HG02852 (cell line): ENCODE measurements around the gene STK16.

Source experiments
- ATAC-seq: cut with Tn5 transposase; IDR thresholded peaks from one replicate; pipeline ENCODE4 v1.9.1; 2021; ENCODE audit warnings: mild to moderate bottlenecking, moderate library complexity; ENCODE audit not compliant: unreplicated experiment

The STK16 gene

DNA sequence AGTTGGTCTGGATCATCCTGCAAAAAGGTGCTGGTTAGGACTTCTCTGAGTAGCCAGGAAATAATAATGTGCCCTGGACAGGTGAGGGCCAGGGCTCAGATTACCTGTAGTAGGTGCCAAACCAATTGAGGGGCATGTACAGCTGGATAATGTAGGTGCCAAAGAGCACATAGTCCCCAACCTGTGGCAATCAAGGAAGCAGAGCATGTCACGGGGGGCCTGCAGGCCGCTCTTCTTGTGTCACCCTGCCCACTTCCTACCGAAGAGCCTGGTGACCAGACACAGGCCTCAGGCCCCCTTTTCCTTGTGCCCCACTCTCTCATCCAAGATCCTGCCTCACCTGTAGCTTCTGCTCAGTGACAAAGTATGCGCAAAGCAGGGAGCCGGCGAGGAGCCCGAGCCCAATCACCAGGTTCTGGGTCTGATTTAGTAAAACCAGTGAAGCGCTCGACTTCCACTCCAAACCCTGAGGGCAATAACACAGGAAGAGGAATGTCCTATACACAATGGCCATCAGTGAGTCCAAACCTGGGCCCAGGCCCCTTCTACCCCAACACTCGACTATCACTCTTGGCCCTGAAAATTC, 31.7 kb upstream of the STK16 start:
- no peak for ATAC-seq

DNA sequence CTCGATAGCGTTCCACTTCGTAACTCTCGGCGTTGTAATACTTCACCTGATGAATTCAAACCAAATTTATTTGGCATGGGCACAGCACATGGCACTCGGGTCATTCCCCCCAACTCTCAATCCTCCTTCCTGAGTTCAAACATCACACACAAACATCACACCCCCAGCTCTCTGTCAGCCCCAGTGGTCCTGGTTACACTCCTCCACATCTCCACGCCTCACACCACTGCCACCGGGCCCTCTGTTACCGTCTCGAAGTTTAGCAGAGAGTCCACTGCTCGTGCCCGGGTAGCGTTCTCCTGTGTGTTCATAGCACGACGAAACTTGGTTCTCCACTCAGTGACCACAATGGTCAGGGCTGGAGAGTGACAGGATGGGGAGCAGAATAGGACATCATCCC, 31.1 kb upstream of the STK16 start:
- no peak for ATAC-seq

DNA sequence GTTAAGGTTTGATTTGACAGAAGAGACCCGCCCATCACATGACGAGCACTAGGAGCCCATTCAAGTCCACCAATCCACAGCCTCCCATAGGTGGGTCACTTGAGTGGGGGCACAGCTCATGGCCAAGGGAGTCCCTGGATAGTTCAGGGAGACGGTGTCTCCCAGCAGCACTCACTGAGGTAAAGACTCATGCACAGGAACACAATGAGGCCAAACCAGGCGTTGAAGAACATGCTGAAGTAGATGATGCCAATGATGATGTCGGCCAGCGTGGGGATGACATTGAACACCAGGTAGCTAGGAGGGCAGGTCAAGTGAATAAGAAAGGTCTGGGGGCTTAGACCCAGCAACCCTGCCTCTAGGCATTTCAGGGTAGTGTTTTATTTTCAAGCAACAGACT, 30.5 kb upstream of the STK16 start:
- no peak for ATAC-seq

DNA sequence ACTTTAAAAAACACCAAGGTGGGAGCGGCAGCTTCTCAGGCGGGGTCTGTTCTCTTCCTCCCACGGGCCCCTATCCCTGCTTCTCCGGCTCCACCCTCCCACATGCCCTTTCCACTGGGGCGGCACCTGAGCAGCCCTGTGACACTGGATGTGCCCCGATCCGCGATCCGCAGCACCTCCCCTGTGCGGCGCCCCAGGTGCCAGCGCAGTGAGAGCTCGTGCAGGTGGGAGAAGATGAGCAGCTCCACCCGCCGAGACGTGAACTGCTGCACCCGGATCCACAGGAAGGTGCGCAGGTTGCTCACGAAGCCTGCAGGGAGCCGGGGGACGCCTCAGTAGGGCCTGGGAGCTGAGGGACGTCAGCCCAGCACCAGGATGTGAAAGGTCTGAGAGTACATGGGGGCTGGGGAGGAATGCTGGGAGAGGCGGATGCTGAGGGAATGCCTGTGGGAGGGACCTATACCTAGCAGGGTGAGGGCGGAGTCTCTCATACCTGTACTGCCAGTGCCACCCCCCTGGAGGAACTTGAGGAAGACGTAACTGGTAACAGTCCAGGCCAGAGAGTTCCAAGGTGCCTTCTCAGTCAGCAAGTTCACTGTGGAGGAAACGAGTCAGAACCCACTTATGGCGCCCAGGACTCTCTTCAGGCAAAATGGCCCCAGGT, 29.3 kb upstream of the STK16 start:
- no peak for ATAC-seq

DNA sequence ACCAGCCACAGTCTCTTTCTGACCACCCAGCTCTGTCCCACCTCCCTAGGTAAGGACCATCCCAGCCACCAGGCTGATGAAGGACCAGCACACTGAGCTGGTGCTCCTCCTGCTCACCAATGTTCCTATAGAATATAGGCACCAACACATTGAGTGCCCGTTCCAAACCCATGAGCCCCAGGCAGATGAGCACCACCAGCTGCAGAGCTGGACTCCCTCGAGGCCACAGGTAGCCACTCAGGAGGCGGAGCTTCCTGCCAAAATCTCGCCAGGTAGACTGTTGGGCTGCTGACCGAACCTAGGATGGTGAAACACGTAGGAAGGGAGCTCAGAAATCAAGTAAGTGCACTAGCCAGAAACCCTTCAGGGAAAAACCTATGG, 28.8 kb upstream of the STK16 start:
- ATAC-seq = no peak

DNA sequence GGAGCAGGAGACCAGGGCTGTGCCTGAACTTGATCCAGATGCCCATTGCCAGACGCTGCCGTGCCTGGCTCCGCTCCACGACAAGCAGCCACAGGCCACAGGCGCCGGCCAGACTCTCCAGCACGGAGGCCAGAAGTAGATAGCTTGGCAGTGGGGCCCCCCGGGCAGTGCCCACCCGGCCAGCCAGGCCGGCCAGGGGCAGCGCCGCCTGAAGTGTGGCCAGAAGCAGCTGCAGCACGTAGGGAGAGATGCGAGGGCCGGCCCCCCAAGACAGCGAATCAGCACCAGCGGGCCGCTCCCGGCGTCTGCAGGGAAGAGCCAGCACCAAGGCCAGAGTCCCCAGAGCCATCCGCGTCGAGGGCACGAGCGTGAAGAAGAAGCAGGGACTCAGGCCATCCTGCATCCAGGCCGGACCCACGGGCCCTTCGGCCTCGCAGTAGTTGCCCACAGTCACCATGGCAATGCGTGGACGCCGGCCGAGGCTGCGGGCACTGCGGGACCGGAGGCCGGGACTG, 27.0 kb upstream of the STK16 start:
- peak; percentile 25 for ATAC-seq

DNA sequence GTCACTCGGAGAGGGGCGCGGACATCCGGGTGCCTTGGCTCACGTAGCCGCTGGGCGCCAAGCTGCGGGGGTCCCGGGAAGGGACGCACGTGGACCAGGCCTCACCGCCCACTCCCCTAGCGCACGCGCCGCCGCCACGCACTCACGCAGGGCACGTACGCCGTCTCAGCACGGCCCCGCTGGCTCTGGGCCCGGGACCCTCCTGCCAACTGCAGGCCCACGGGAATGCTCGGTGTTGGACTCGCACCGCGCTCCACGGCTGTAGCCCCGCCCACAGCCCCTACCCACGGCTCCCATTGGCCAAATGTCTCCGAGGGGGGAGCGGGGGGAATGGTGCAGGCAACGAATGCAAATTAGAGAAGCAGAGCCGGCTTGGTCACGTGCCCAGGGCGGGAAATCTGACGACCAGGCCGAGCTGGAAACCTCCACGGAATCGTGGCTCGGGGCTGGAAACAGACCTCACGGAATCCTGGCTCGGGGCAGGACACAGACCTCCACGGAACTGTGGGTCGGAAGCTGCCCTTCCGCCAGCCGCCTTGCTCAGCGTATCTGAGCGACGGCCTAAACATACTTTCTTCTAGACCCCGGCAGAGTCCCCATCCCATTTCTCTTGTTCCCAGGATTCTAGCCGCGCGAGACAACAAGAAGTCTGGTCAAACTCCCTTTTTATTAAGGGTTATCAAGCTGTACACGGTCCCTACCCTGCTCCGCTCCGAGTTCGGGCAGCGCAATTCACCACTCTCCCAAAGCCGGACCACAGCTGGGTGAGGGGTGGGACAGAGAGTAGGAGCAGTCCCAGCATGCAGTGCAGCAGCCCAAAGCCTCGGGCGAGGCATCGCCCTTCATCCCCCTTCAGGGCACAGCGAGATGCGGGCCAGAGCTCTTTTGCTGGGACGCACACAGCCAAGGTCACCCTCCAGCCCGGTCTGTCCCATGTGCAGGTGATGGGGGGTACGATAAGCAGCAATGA, 26.3 kb upstream of the STK16 start, which contains the start of gene ABCB6:
ABCB6 (minus strand) TSS at position 227 of the 970 bp plus-strand sequence. CDS start 285 bp downstream, outside the sequence.
- ATAC-seq = peak; percentile 76

DNA sequence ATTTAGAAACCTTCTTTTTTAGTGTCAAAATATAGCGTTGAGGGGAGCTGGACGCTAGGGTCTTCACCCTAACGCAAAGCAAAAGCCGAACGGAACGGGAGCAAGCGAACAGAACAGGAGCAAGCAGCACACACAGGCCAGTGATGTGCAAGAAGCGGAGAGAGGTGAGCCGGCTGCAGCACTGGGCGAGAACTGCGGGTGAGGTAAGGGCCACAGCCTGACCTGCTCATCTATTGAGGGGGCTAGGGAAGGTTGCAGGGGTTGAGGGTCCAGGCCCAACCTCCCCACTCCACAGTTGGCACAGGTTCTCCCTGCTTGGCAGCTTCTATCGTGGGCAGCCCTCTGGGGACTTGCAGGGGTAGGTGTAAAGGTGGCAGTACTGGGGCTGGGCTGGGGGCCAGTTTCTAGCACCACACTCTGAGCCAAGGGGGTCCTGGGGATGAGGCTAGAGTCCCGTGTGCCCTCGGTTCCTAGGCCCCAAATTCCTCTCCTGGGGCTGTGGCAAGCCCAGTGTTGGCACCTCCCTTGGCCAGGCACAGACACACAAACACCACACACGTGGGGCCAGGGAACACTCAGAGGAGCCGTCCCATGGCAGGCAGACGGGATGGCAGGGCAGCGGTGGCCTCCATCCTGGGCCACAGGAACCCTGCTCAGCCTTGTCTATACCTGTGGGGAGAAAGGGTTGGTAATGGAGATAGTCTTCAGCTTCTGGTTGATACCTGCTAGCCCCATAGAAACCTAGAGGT, 25.3 kb upstream of the STK16 start:
- ATAC-seq = no peak

DNA sequence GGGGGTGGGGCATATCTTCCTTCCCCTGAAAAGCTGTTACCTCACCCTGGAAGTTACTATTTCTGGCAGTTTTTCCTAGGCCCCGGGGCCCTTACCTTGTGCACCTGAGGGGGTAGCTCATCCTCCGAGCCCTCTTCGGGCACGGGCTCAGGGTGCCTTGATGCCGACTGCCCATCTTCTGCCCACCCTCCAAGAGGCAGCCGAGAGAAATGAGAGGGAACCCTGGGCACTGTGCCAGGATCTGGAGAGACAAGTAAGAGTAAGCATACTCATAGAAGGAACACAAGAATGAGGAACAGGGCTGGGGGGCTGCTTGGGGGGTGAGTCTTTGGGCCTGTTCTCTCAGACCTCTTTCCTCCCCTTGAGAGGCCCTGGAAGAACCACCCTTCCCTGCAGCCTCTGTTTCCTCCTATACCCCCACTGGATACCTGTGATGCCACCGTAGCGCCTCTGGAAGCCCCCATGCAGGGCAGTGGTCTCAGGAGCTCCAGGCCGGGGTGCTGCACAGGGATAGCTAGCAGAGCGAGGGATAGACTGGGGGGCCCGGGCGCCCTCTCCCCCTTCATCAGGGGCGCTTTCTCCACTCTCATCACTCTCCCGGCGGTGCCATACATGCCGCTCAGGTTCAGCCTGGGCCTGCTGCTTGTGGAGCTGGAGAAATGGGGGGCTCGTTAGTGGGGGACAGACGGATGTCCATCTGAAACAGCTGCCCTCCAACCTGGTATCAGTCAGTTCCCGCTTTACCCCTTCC, 24.5 kb upstream of the STK16 start:
- ATAC-seq = no peak

DNA sequence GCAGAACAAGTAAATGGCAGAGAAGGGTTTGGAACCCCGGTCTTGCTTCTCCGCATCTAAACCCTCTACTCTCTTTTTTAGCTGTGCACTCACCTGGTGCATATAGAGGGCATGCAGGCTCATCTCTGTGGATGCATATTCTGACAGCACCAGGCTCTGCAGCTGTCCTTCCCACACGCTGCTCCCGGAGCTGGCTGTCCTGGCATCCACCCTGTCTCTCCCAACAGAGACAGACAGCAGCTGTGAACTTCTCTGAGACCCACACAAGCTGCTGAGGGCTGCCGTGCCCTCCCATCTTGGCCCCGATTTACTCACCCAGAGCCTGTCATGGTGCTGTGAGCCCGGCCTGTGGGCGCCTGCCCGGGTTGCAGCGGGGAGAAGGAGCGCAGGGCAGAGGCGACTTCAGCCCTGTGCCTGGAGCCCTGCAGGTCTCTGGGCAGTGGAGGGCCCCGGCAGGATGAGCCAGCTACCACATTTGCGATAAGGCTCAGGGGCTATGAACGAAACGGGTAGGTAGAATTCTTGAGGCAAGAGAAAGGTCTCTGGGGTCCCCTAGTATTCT, 23.2 kb upstream of the STK16 start:
- no peak for ATAC-seq

DNA sequence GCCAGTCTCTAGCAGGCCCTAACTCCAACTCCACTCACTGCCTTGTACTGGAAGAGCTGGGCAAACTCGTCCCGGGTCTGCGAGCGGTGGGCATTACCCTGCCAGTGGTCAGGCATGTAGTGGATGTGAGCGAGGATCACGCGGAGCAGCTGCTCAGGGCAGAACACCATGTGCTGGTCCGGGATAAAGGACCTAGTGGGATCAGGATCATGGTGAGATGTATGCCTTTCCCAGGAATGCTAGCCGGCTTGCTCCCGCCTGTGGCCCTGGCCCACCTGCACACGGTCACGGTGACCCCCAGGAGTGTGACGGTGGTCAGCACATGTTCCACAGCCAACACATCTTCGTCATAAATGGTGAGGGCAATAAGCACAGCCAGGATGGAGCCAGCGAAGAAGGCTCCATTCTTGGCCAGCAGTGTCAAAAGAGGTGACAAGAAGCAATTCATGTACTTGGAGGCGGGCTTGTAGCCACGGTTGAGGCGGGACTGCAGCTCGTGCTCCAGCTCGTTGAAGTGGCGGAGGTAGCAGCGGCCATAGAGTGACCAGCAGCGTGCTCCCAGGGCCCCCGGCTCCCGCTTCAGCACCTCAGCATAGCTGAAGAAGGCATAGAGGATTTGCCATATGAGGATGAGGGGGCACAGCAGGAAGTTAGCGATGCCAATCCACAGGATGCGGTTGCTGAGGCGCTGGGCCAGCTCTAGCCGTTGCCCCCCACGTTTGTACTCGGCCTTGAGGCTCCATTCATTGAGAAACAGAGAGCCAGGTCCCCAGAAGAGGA, 21.3 kb upstream of the STK16 start:
- no peak for ATAC-seq

DNA sequence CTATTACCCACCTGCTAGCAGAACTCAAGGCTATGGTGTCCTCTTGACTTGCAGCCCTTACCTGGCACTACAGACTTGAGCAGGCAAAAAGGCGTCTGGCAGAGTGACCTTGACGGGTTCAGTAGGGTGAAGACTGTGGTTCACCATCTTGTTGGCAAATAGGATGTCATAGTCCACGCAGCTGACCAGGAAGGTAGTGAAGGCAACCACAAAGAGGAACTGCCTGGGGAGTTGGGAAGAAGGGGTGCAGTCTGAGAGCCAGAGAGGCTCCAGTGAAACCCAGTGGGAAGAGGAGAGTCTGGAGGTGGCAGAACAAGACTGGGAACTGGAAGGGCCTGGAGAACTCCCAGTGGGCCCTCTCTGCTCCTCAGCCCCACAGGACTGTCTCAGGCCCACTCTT, 19.9 kb upstream of the STK16 start:
- no peak for ATAC-seq

DNA sequence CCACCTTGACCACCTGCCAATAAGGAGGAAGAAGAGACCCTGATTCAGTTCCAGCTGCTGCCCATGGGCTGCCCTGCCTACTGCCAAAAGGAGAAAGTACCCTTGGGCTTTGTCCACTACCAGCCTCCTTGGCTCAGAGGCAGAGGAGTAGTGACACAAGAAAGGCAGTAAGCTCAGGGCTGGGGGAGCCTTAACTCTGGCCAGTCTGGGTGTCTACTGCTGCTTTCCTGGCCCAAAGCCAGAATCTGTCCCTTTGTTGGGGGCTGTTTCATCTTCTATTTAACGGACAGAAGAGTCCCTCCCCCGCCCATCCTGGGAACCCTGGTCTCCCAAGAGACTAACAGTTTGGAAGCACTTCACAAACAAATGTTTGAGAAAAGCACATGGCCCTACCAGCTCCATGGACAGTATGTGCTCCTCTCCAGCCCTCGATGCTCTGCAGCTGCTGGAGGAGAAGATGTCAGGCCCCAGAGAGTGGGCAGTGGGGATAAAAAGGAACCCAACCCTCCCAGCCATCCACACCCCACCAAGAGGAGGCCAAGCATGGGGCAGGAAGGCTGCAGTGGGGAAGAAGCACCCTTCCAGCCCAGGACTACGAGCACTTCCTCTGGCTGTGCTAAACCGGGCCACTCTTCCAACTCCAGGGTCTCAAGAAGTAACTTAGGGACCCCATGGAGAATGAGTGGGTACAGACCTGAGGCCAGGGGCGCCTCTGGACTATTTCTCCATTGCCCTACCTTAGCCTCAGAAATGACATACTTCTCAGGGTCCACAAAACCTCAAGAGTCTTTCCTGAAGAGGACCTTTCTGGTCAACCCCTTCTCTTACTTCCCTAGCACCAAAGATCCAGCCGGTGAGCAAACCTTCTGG, 17.0 kb upstream of the STK16 start:
- no peak for ATAC-seq

DNA sequence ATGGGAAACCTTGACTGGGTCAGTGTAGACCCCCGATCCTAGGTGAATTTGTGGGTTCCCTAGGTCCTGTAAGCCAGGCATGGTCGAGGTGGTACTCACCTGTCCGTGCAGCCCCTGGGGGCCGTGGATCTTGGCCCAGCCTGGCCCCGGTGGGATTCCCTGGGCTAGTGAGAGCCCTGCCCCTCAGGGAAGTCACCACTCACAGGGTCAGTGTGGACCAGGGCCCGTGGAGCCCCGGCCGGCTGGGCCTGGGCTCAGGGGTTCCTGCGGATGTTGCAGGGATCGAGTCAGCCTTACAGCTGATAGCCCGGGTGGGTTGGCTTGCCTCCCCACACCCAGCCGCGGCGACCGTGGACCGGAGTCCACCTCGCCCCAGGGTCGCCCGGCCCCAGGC, 16.4 kb upstream of the STK16 start:
- peak; percentile 15 for ATAC-seq

DNA sequence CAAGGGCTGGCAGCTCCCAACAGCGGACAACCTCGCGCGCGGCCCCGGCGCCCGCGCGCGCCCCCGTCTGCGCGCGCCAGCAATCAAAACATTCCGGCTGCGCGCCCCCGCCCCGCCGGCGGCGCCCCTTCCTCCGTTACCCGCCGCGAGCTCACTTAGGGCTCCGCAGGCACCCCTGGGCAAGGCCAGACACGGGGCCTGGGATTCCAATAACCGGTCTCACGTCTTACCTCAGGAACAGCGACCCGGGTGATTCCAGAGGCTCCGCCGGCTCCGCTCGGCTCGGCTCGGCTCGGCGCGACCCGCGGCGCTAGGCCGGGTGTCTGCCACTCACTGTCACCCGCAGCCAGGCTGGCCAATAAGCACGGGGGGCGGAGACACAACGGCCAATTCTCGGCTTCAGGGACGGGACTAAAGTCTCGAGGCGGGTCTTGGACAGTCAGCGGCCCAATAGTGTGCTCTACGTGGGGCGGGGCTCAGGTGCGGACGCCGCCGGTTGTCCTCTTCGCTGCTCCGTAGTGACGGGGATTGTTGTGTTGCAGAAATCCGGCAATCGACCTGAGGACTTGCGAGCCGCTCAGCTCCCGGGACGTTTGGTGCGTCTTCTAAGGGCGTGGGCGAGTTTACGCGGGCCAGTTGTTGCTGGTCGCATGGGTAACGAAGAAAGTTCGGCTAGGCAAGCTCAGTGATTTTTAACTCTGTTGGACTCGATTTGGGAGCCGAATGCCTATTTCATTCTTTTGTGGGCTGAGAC, 15.8 kb upstream of the STK16 start, which contains the start of the genes ANKZF1 and ATG9A:
ANKZF1 (plus strand) TSS at position 502 of the 754 bp plus-strand sequence. CDS start 452 bp downstream, outside the sequence.
ATG9A (minus strand) TSS at position 332 of the 754 bp plus-strand sequence. CDS start 1,612 bp downstream, outside the sequence.
- peak; percentile 98 for ATAC-seq

DNA sequence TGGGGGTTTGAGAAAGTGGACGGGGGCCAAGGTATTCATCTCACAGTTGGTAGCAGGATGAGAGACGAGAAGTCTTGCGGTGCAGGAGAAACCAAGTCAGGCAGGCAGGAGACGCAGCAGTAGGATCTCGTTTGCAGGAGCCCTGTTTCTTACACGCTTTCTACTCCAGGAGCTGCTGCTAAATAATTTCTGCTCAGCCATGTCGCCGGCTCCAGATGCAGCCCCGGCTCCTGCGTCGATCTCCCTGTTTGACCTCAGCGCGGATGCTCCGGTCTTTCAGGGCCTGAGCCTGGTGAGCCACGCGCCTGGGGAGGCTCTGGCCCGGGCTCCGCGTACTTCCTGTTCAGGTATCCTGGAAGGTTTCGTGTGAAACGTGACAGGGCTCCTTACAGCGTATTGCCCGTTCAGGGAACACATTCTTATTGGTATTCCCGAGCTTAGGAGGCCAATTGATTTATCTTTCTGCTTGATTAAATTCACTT, 15.2 kb upstream of the STK16 start:
- ATAC-seq = no peak

DNA sequence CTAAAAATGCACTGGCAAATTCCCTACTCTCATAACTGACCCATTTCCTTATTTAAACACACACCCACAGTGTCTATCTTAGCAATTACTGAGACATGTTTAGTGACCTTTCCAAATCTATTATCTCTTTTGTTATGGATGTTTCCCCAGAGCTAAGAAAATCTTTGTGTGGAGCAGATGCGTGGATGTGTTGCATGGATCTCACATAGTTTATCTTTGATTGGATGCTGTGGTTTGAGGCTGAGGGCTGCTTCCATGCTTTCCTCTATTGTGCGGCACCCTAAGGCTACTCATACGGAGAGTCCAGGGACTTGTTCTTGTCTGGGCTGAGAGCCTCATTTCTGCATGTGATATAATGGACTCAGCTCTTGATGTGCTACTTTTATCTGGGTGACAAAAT, 10.9 kb upstream of the STK16 start:
- ATAC-seq = no peak
